ENCODE results near the gene SCD. TPM values are rescaled to one million over a fixed set of nuclear protein-coding genes. Genes with fewer than 3 reads are reported as not detected.

The SCD gene
- total RNA-seq, 1 donor from 2014 or later = 276 TPM

- H3K36me3 ChIP-seq = no peaks in the 10 kb centered on the region
- H3K27me3 ChIP-seq = no peaks in the 10 kb centered on the region
- H3K9me3 ChIP-seq = no peaks in the 10 kb centered on the region
- TF ChIP-seq CTCF (IDR thresholded peaks at IDR 0.05) = no peak
- ATAC-seq (no peak), DNase-seq (no peak)
- no peaks in the 10 kb centered on the region for H3K4me1 ChIP-seq
- no peak overlapping the region for H3K4me3 ChIP-seq
- intact Hi-C loops (cut with DNase I) = no loop called here
- H3K27ac ChIP-seq = no peak overlapping the region
Measured at GRCh38 chr10:100401631-100402328, 54.7 kb downstream of the SCD start.

DNA sequence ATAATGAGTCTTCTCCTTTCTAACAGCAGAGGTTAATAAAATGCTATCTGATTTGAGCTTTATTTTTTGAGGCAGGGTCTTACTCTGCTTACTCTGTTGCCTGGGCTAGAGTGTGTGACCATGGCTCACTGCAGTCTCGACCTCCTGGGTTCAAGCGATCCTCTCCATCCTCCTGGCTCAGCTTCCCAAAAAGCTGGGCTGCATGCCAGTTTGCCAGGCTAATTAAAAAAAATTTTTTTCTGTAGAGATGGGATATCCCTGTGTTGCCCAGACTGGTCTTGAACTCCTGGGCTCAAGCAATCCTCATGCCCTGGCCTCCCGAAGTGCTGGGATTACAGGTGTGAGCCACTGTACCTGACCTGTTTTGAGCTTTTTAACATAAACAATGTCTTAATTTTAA, 56.7 kb downstream of the SCD start:
- no peak for ATAC-seq
- no peak for DNase-seq
- intact Hi-C loops (cut with DNase I) = no loop called here

GRCh38 chr10:100413173-100413572, 66.1 kb downstream of the SCD start:
- Histone ChIP-seq H3K4me1 (no peaks in the 10 kb centered on the region), H3K9me3 (no peaks in the 10 kb centered on the region), H3K27me3 (no peaks in the 10 kb centered on the region), H3K4me3 (no peak overlapping the region), H3K36me3 (no peaks in the 10 kb centered on the region), H3K27ac (no peak overlapping the region)
- TF ChIP-seq CTCF (IDR thresholded peaks at IDR 0.05) = no peak
- DNase-seq = no peak
- intact Hi-C loops (cut with DNase I) = no loop called here
- no peak for ATAC-seq

More for the DNA sequence above, 56.7 kb downstream of the SCD start:
- H3K27me3 ChIP-seq = no peaks in the 10 kb centered on the region
- no peak overlapping the region for H3K4me3 ChIP-seq
- no peaks in the 10 kb centered on the region for H3K36me3 ChIP-seq
- no peaks in the 10 kb centered on the region for H3K9me3 ChIP-seq
- no peaks in the 10 kb centered on the region for H3K4me1 ChIP-seq
- no peak overlapping the region for H3K27ac ChIP-seq
- TF ChIP-seq CTCF (IDR thresholded peaks at IDR 0.05) = no peak

Other genes starting within 250 kb of the SCD start
- 24.3 TPM for gene ERLIN1, start 161.2 kb upstream of the SCD start, total RNA-seq
- gene CHUK, start 117.6 kb upstream of the SCD start, total RNA-seq = 21.1 TPM
- gene CWF19L1, start 79.6 kb upstream of the SCD start, total RNA-seq = 16.8 TPM
- gene BLOC1S2, start 60.6 kb upstream of the SCD start, total RNA-seq = 42.1 TPM
- 2.1 TPM for gene PKD2L1, start 17.0 kb upstream of the SCD start, total RNA-seq
- gene WNT8B, start 115.8 kb downstream of the SCD start, total RNA-seq = not detected
- gene SEC31B, start 172.6 kb downstream of the SCD start, total RNA-seq = 18.2 TPM
- 110 TPM for gene NDUFB8, start 182.6 kb downstream of the SCD start, total RNA-seq
- 36.8 TPM for gene HIF1AN, start 188.7 kb downstream of the SCD start, total RNA-seq

All from upper lobe of right lung (tissue), 1 donor.